Activated naive CD4-positive, alpha-beta T cell treated with anti-CD3 and anti-CD28 coated beads for 36 hours (primary cell): ENCODE results near the gene RUVBL2. TPM values are rescaled to one million over a fixed set of nuclear protein-coding genes. Genes with fewer than 3 reads are reported as not detected.
A peak's percentile ranks its signal among the peaks of the same experiment; 100 is the strongest.

Experiments used
- CTCF ChIA-PET: fragments of 350-600 bp; sonication (Branson Sonifier 250); formaldehyde crosslinking; loops from one replicate; lab custom pipeline; 2021; ENCODE audit warnings: antibody characterized with exemption; lab: Charles Lee
- DNase-seq: peaks from one replicate; pipeline ENCODE4 v3.0.0-alpha.2; 2020
- H3K27ac Mint-ChIP-seq: one replicate; pipeline ENCODE4 v1.8.0; 2021; ENCODE audit warnings: mild to moderate bottlenecking, mixed read lengths
- H3K27me3 Mint-ChIP-seq: one replicate; pipeline ENCODE4 v1.8.0; 2021; ENCODE audit warnings: low read depth, mixed read lengths
- H3K36me3 Mint-ChIP-seq: one replicate; pipeline ENCODE4 v1.8.0; 2021; ENCODE audit warnings: low read depth, mixed read lengths
- H3K4me1 Mint-ChIP-seq: one replicate; pipeline ENCODE4 v1.8.0; 2021; ENCODE audit warnings: low read depth, mixed read lengths
- H3K4me3 Mint-ChIP-seq: one replicate; pipeline ENCODE4 v1.8.0; 2021; ENCODE audit warnings: mild to moderate bottlenecking, moderate library complexity, mixed read lengths
- H3K9me3 Mint-ChIP-seq: one replicate; pipeline ENCODE4 v1.8.0; 2021; ENCODE audit warnings: mixed read lengths
- intact Hi-C: fragments of 100-400 bp; cut with micrococcal nuclease; formaldehyde crosslinking; loops from one replicate; pipeline ENCODE4 v1.15.1; 2023
- total RNA-seq, 2 experiments: library from RNA; stranded (reverse); gene quantifications; one replicate each; pipeline ENCODE4 v1.2.3, GENCODE V29; 2021

RUVBL2 gene
- total RNA-seq, 2 experiments from 2014 or later, result 119 to 126 TPM

GRCh38 chr19:48965040-48965805 lies 28.5 kb upstream of the RUVBL2 start, which contains the start of gene FTL:
Gene FTL, plus strand, starts transcription at chr19:48965309. Its CDS starts 199 bp downstream, at chr19:48965508.
- peaks cover 38% of the 10 kb centered on the region for H3K36me3 Mint-ChIP-seq
- peak within 1 kb of the TSS; percentile 100 for H3K4me3 Mint-ChIP-seq
- peaks cover 56% of the 10 kb centered on the region for H3K4me1 Mint-ChIP-seq
- peak; percentile 93 for DNase-seq
- peak within 1 kb of the TSS; percentile 97 for H3K27ac Mint-ChIP-seq
- no peaks in the 10 kb centered on the region for H3K9me3 Mint-ChIP-seq
- no peaks in the 10 kb centered on the region for H3K27me3 Mint-ChIP-seq
- intact Hi-C loops, result loop anchor here (1.0 to 5.0 kb wide), 7 partner anchors 11 to 675 kb away; partner anchors contain the start of genes BAX, DHDH, GYS1 and NUCB1
- CTCF ChIA-PET, result interaction anchor here (1.2 to 2.2 kb wide), 2 partner anchors 14 to 28 kb away, joined by 3 to 11 read pairs; partner anchors contain the start of genes GYS1 and RUVBL2

DNA sequence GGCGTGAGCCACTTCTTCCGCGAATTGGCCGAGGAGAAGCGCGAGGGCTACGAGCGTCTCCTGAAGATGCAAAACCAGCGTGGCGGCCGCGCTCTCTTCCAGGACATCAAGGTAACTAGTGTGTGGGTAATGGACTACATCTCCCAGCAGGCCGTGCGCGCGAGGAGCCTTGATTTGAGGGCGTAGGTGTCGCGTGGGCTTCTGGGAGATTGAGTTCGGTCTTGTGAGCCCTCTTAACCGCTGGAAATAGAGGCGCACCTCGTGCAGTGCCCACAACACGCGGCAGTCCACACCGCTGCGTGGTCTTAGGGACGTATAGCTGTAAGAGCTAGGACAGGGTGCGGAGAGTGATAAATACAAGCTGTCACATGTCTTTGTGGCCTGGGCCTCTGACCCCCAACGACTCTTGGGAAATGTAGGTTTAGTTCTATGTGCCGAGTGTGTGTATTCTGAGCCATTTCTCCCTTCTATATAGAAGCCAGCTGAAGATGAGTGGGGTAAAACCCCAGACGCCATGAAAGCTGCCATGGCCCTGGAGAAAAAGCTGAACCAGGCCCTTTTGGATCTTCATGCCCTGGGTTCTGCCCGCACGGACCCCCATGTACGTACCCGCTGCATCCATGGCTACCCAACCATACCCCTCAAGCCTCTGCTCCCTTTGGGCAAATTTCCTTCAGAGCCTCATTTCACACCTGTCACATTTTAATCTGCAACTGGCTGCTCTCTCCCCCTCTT lies 27.7 kb upstream of the RUVBL2 start:
- Mint-ChIP-seq H3K27ac (peak overlapping the region; percentile 97), H3K27me3 (no peaks in the 10 kb centered on the region), H3K9me3 (no peaks in the 10 kb centered on the region), H3K4me3 (peak overlapping the region; percentile 100), H3K4me1 (peaks cover 58% of the 10 kb centered on the region), H3K36me3 (peaks cover 35% of the 10 kb centered on the region)
- DNase-seq, result peak; percentile 93
- intact Hi-C loops, result loop anchor here (1.0 to 5.0 kb wide), 8 partner anchors 12 to 674 kb away; partner anchors contain the start of genes BAX, DHDH, GYS1 and NUCB1
- CTCF ChIA-PET, result interaction anchor here (1.4 to 2.2 kb wide), 3 partner anchors 12 to 123 kb away, joined by 3 to 11 read pairs (median 4); partner anchors contain the start of genes GYS1 and RUVBL2

DNA sequence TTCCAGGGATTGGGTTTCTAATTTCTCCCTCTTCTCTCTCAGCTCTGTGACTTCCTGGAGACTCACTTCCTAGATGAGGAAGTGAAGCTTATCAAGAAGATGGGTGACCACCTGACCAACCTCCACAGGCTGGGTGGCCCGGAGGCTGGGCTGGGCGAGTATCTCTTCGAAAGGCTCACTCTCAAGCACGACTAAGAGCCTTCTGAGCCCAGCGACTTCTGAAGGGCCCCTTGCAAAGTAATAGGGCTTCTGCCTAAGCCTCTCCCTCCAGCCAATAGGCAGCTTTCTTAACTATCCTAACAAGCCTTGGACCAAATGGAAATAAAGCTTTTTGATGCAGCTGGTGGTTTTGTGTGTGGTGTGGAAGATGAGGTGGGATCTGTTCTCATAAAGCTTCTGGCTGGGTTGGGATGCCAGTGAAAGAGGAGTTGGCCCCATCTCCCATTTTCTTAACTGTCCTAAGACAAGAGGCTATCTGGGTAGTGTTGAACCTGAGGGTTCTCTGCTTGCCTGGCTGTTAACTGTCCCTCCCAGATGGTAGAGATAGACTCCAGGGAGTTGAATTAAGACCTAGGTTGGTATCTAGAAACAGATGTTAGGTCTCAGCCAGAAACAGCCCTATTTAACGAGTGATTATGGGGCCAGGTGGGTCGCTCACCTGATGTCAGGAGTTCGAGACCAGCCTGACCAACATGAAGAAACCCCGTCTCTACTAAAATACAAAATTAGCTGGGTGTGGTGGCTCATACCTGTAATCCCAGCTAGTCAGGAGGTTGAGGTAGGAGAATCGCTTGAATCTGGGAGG lies 26.9 kb upstream of the RUVBL2 start:
- no peak for DNase-seq
- Mint-ChIP-seq H3K4me3 (peak overlapping the region; percentile 100), H3K36me3 (peaks cover 33% of the 10 kb centered on the region), H3K4me1 (peaks cover 53% of the 10 kb centered on the region), H3K27me3 (no peaks in the 10 kb centered on the region), H3K9me3 (no peaks in the 10 kb centered on the region), H3K27ac (peak overlapping the region; percentile 97)
- intact Hi-C loops, result loop anchor here (1.0 to 5.0 kb wide), 2 partner anchors 109 to 131 kb away; no protein-coding TSS in a partner anchor
- CTCF ChIA-PET, result interaction anchor here (1.4 to 2.2 kb wide), 5 partner anchors 10 to 124 kb away, joined by 3 to 11 read pairs (median 4); partner anchors contain the start of genes GYS1 and RUVBL2

GRCh38 chr19:48967346-48968178 lies 26.1 kb upstream of the RUVBL2 start:
- no peak for DNase-seq
- Mint-ChIP-seq H3K36me3 (peaks cover 31% of the 10 kb centered on the region), H3K4me1 (peaks cover 45% of the 10 kb centered on the region), H3K4me3 (peak overlapping the region; percentile 100), H3K27ac (peak overlapping the region; percentile 97), H3K9me3 (no peaks in the 10 kb centered on the region), H3K27me3 (no peaks in the 10 kb centered on the region)
- intact Hi-C loops, result loop anchor here (5.0 kb wide), 1 partner anchor 110 kb away; no protein-coding TSS in a partner anchor
- CTCF ChIA-PET, result interaction anchor here (1.0 to 2.2 kb wide), 5 partner anchors 9 to 26 kb away, joined by 3 to 11 read pairs (median 5); partner anchors contain the start of genes GYS1 and RUVBL2

GRCh38 chr19:48968179-48968661 lies 25.5 kb upstream of the RUVBL2 start:
- H3K27ac Mint-ChIP-seq, result peak overlapping the region; percentile 46
- no peak for DNase-seq
- H3K27me3 Mint-ChIP-seq, result no peaks in the 10 kb centered on the region
- intact Hi-C loops, result loop anchor here (5.0 kb wide), 1 partner anchor 111 kb away; no protein-coding TSS in a partner anchor
- H3K4me1 Mint-ChIP-seq, result peaks cover 40% of the 10 kb centered on the region
- no peaks in the 10 kb centered on the region for H3K9me3 Mint-ChIP-seq
- H3K4me3 Mint-ChIP-seq, result peak overlapping the region; percentile 32
- CTCF ChIA-PET, result interaction anchor here (0.6 to 1.9 kb wide), 4 partner anchors 8 to 25 kb away, joined by 3 to 11 read pairs (median 4); partner anchors contain the start of genes GYS1 and RUVBL2
- H3K36me3 Mint-ChIP-seq, result peaks cover 35% of the 10 kb centered on the region

- no peak for DNase-seq
- intact Hi-C loops, result loop anchor here (5.0 kb wide), 1 partner anchor 112 kb away; no protein-coding TSS in a partner anchor
- no peaks in the 10 kb centered on the region for H3K9me3 Mint-ChIP-seq
- H3K4me1 Mint-ChIP-seq, result peaks cover 34% of the 10 kb centered on the region
- CTCF ChIA-PET, result interaction anchor here (0.6 to 0.8 kb wide), 2 partner anchors 19 to 181 kb away, joined by 3 read pairs; no protein-coding TSS in a partner anchor
- no peaks in the 10 kb centered on the region for H3K27me3 Mint-ChIP-seq
- peaks cover 35% of the 10 kb centered on the region for H3K36me3 Mint-ChIP-seq
- H3K4me3 Mint-ChIP-seq, result no peak overlapping the region
- H3K27ac Mint-ChIP-seq, result no peak overlapping the region
Measured at GRCh38 chr19:48968813-48969218, 24.9 kb upstream of the RUVBL2 start.

- DNase-seq, result no peak
- intact Hi-C loops, result loop anchor here (1.0 to 5.0 kb wide), 3 partner anchors 41 to 127 kb away; no protein-coding TSS in a partner anchor
- peaks cover 27% of the 10 kb centered on the region for H3K4me1 Mint-ChIP-seq
- peaks cover 35% of the 10 kb centered on the region for H3K36me3 Mint-ChIP-seq
- no peaks in the 10 kb centered on the region for H3K9me3 Mint-ChIP-seq
- H3K27me3 Mint-ChIP-seq, result no peaks in the 10 kb centered on the region
- CTCF ChIA-PET, result interaction anchor here (0.8 to 2.3 kb wide), 15 partner anchors 10 to 182 kb away, joined by 3 to 25 read pairs (median 6); partner anchors contain the start of genes BAX, DHDH, GYS1 and NUCB1
- H3K4me3 Mint-ChIP-seq, result no peak overlapping the region
- no peak overlapping the region for H3K27ac Mint-ChIP-seq
Measured at GRCh38 chr19:48969276-48970138, 24.2 kb upstream of the RUVBL2 start.

- Mint-ChIP-seq H3K9me3 (no peaks in the 10 kb centered on the region), H3K4me3 (no peak overlapping the region), H3K36me3 (peaks cover 32% of the 10 kb centered on the region), H3K4me1 (peaks cover 23% of the 10 kb centered on the region), H3K27me3 (no peaks in the 10 kb centered on the region), H3K27ac (no peak overlapping the region)
- intact Hi-C loops, result loop anchor here (1.0 to 2.0 kb wide), 2 partner anchors 42 to 127 kb away; no protein-coding TSS in a partner anchor
- CTCF ChIA-PET, result interaction anchor here (0.6 to 2.3 kb wide), 29 partner anchors 8 to 272 kb away, joined by 3 to 25 read pairs (median 4); partner anchors contain the start of genes BAX, DHDH, GYS1 and IZUMO1
- no peak for DNase-seq
Measured at GRCh38 chr19:48970139-48970766, 23.4 kb upstream of the RUVBL2 start.

GRCh38 chr19:48970923-48971395 lies 22.7 kb upstream of the RUVBL2 start:
- H3K4me3 Mint-ChIP-seq, result no peak overlapping the region
- intact Hi-C loops, result loop anchor here (1.0 to 2.0 kb wide), 6 partner anchors 43 to 325 kb away; partner anchors contain the start of gene CA11
- H3K36me3 Mint-ChIP-seq, result peaks cover 26% of the 10 kb centered on the region
- DNase-seq, result peak; percentile 91
- CTCF ChIA-PET, result interaction anchor here (0.6 to 2.3 kb wide), 28 partner anchors 8 to 273 kb away, joined by 3 to 25 read pairs (median 5); partner anchors contain the start of genes BAX, DHDH, GYS1 and IZUMO1
- peaks cover 21% of the 10 kb centered on the region for H3K4me1 Mint-ChIP-seq
- no peaks in the 10 kb centered on the region for H3K9me3 Mint-ChIP-seq
- H3K27ac Mint-ChIP-seq, result peak overlapping the region; percentile 28
- H3K27me3 Mint-ChIP-seq, result no peaks in the 10 kb centered on the region
